Measurements from ENCODE around the gene CD9.

Gene CD9

GRCh38 chr12:6238875-6239274 lies 38.7 kb downstream of the CD9 start:
- H3K4me3 ChIP-seq: no peak overlapping the region
- DNase-seq (ENCODE audit: low spot score): no peak
- H3K27ac ChIP-seq: no peak overlapping the region
- no peak for TF ChIP-seq CTCF (IDR thresholded peaks at IDR 0.05)

GRCh38 chr12:6241495-6241894 lies 41.3 kb downstream of the CD9 start:
- DNase-seq (ENCODE audit: low spot score): no peak
- H3K27ac ChIP-seq: no peak overlapping the region
- TF ChIP-seq CTCF (IDR thresholded peaks at IDR 0.05): no peak
- no peak overlapping the region for H3K4me3 ChIP-seq

- no peak overlapping the region for H3K4me3 ChIP-seq
- no peak overlapping the region for H3K27ac ChIP-seq
- no peak for TF ChIP-seq CTCF (IDR thresholded peaks at IDR 0.05)
- no peak for DNase-seq (ENCODE audit: low spot score)
These were observed 49.4 kb downstream of the CD9 start for GRCh38 chr12:6249580-6249979.

GRCh38 chr12:6250343-6250742 lies 50.1 kb downstream of the CD9 start:
- no peak for DNase-seq (ENCODE audit: low spot score)
- Histone ChIP-seq H3K27ac (no peak overlapping the region), H3K4me3 (no peak overlapping the region)
- no peak for TF ChIP-seq CTCF (IDR thresholded peaks at IDR 0.05)

- DNase-seq (ENCODE audit: low spot score): no peak
These were observed 53.1 kb downstream of the CD9 start for GRCh38 chr12:6253278-6253677.

GRCh38 chr12:6254491-6254890 lies 54.3 kb downstream of the CD9 start:
- no peak overlapping the region for H3K4me3 ChIP-seq
- DNase-seq (ENCODE audit: low spot score): no peak
- TF ChIP-seq CTCF (IDR thresholded peaks at IDR 0.05): no peak
- H3K27ac ChIP-seq: no peak overlapping the region

More at GRCh38 chr12:6253278-6253677, 53.1 kb downstream of the CD9 start:
- Histone ChIP-seq H3K4me3 (no peak overlapping the region), H3K27ac (no peak overlapping the region)
- TF ChIP-seq CTCF (IDR thresholded peaks at IDR 0.05): no peak

GRCh38 chr12:6257007-6257406 lies 56.8 kb downstream of the CD9 start:
- TF ChIP-seq CTCF (IDR thresholded peaks at IDR 0.05): no peak
- no peak for DNase-seq (ENCODE audit: low spot score)
- Histone ChIP-seq H3K27ac (no peak overlapping the region), H3K4me3 (no peak overlapping the region)

All from coronary artery (tissue), 2 donors.